Skeletal muscle tissue (tissue), 4 donors: ENCODE data around the gene TBC1D10A. TPM values are rescaled to one million over a fixed set of nuclear protein-coding genes. Genes with fewer than 3 reads are reported as not detected.

Experiments used
- H3K27ac ChIP-seq: one replicate; pipeline ENCODE4 v1.7.0; 2013; ENCODE audit warnings: mild to moderate bottlenecking, low read depth, low read length, inconsistent platforms
- H3K27me3 ChIP-seq, 3 donors: one replicate each; pipeline ENCODE4 v1.7.0; 2013; ENCODE audit warnings: low read length in 3 of 3; ENCODE audit not compliant: control insufficient read depth in 3 of 3, insufficient read depth in 3 of 3
- H3K36me3 ChIP-seq, 3 donors: one replicate each; pipeline ENCODE4 v1.7.0; 2013; ENCODE audit warnings: low read length in 3 of 3; ENCODE audit not compliant: control insufficient read depth in 3 of 3, insufficient read depth in 3 of 3
- H3K4me1 ChIP-seq, 3 donors: one replicate each; pipeline ENCODE4 v1.7.0; 2013; ENCODE audit warnings: low read length in 3 of 3, mild to moderate bottlenecking in 3 of 3; ENCODE audit not compliant: control insufficient read depth in 3 of 3, insufficient read depth in 3 of 3
- H3K4me3 ChIP-seq, 3 donors: one replicate each; pipeline ENCODE4 v1.7.0; 2013; ENCODE audit warnings: low read length in 3 of 3
- H3K9ac ChIP-seq, 3 donors: one replicate each; pipeline ENCODE4 v1.7.0; 2013; ENCODE audit warnings: low read length in 3 of 3, mild to moderate bottlenecking in 3 of 3, moderate library complexity in 2 of 3, low read depth in 1 of 3
- H3K9me3 ChIP-seq, 3 donors: one replicate each; pipeline ENCODE4 v1.7.0; 2013; ENCODE audit warnings: low read length in 3 of 3; ENCODE audit not compliant: control insufficient read depth in 3 of 3
- total RNA-seq: library from RNA; depleted of rRNA; stranded (reverse); fragments of >200 nt; gene quantifications from one replicate; pipeline ENCODE4 v1.2.3, GENCODE V29; 2014
- donor health status: Osteomylitis.

TBC1D10A gene
- total RNA-seq, 1 donor from 2014 or later = 7.3 TPM

DNA sequence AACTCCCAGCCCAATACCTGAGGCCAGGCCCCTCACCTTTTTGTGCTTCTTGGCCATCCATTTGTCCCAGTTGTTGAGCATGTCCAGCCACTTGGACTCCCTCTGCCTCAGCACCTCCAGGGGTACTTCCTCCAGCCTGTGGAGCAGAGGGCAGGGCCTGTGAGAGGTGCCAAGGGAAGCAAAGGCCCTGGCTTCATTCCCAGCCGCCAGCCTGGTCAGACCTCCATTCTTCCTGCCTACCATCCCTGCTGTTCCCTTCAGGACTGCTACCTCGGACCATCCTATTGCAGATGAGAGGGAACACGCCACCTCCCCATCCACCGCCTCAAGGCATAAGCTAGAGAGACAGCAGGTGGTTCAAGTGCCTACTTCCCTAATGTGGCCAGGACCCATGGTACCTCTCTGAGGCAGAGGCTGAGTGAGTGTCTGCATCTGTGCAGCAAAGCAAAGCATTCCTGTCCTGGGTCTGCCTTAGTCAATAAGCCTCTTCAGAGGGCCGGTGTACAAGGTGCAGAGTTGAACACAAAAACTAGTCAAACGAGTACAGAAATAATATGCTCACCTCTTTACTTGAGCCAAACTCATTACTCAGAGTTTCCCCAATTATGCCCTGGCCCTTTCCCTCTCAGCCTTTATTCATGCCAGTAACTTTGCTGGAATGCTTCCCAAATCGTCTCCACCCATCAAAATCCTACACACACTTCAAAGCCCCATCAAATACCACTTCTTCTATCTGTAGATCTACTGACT lies 22.1 kb downstream of the TBC1D10A start:
- no peak overlapping the region for H3K4me3 ChIP-seq
- peak overlapping the region in 2 of 3 donors; percentile 8 to 10 for H3K9ac ChIP-seq
- no peaks in the 10 kb centered on the region for H3K27me3 ChIP-seq
- no peaks in the 10 kb centered on the region for H3K9me3 ChIP-seq
- H3K27ac ChIP-seq = peak overlapping the region; percentile 73
- peaks cover 3 to 5% (median 4%) of the 10 kb centered on the region in 3 donors for H3K36me3 ChIP-seq
- peaks cover 69 to 72% (median 71%) of the 10 kb centered on the region in 3 donors for H3K4me1 ChIP-seq

DNA sequence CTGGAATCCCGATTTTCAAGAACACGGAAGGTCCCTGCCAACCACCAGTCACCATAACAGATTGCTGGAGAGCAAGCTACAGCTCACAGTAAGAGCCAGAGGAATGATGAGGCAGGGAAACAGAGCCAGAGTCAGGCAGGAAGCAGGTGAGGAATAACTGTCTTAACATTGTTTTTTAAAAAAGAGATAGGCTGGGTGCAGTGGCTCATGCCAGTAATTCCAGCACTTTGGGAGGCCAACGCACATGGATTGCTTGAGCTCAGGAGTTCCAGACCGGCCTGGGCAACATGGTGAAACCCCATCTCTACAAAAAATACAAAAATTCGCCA lies 24.0 kb downstream of the TBC1D10A start:
- H3K36me3 ChIP-seq = peaks cover 6 to 18% (median 13%) of the 10 kb centered on the region in 3 donors
- H3K4me1 ChIP-seq = peaks cover 56 to 60% (median 57%) of the 10 kb centered on the region in 3 donors
- no peak overlapping the region for H3K4me3 ChIP-seq
- H3K27ac ChIP-seq = peak overlapping the region; percentile 57
- no peak overlapping the region for H3K9ac ChIP-seq
- H3K27me3 ChIP-seq = no peaks in the 10 kb centered on the region
- H3K9me3 ChIP-seq = no peaks in the 10 kb centered on the region

DNA sequence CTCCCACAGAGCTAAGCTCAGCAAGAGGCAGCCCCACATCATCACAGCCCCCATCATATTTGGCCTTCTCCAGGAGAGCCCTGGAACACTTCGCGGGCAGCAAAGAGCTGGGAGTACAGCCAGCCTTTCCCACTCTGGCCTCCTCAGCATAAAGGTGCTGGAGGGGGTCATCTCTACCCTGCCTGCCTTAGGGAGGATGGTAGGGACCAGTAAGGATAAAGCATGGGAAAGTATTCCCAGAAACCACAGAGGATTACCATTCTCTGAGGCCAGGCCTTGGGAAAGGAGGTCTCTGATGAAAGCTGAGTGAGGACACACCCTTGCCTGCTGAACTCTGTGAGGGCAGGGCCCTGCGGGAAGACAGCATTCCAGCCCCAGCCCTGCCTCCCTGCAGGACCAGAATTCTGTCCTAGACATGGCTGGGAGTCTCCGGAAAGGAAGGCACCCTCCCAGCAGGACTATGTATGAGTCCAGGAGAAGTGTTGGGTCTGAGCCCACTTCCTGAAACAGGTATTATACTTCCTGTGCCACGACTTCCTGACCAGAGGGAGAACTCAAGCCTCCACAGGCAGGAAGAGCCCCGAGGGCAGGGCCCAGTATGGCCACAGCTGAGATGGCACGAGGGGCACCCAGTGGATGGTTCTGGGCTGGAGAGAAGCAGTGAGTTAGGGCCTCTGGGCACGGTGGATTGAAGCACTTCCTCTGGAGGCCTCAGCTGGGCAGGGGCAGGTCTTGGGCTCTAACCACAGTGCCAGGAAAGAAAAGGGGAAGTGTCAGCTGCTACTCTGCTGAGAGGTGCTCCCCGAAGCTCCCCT lies 24.5 kb downstream of the TBC1D10A start:
- H3K9me3 ChIP-seq = no peaks in the 10 kb centered on the region
- H3K4me1 ChIP-seq = peaks cover 56 to 57% (median 57%) of the 10 kb centered on the region in 3 donors
- H3K27me3 ChIP-seq = no peaks in the 10 kb centered on the region
- H3K4me3 ChIP-seq = no peak overlapping the region
- H3K36me3 ChIP-seq = peaks cover 11 to 22% (median 14%) of the 10 kb centered on the region in 3 donors
- peak overlapping the region; percentile 57 for H3K27ac ChIP-seq
- no peak overlapping the region for H3K9ac ChIP-seq

DNA sequence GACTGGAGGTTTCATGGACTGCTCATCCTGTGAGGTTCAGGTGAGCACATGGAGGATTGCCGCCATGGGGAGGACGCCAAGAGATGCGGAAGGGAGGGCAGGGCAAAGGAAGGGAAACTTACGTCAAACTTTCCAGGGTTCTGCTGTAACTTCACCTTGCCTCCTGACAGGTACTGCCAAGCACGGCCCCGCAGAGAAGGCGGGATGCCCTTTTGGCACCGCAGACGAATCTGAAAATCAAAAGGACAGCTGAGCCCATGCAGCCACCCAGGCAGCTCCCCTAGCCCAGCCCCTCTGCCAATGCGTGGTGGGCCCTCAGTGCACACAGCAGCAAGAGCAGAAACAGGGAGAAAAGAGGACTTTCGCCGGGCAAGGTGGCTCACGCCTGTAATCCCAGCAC lies 27.4 kb downstream of the TBC1D10A start:
- peaks cover 22 to 27% (median 23%) of the 10 kb centered on the region in 3 donors for H3K36me3 ChIP-seq
- H3K9ac ChIP-seq = no peak overlapping the region
- no peak overlapping the region for H3K4me3 ChIP-seq
- H3K9me3 ChIP-seq = no peaks in the 10 kb centered on the region
- peaks cover 30 to 39% (median 31%) of the 10 kb centered on the region in 3 donors for H3K4me1 ChIP-seq
- no peaks in the 10 kb centered on the region for H3K27me3 ChIP-seq
- H3K27ac ChIP-seq = no peak overlapping the region

DNA sequence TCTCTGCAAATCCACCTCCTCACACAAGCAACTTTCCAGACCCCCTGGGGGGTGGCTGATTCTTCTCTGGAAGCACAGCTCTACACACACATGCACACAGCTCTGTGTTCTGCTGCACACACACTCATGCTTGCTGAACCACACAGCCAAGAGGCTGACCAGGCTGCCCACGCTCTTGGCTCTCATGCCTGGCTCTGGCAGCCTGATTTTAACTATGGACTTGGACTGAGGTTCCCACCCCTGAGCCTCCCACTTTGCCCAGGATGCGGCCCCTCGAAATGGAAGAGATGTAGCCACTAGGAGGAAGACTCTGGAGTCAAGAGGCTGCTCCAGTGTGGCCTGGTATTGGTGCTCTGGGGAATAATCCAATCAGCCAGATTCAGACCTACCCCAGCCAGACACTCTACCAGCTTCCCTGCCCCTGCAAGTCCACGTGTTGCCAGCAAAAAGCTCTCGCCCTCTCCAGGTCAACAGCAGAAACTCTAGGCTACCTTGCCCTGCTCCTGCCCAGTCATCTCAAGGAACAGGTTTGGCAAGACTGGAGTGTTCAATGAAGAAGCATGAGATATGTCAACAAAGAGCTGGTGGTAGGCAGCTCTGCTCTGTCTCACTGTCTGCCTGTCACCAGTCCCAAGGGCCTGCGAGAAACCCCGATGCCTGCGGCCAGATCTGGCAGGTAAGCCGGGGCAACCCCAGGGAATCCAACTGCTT lies 28.6 kb downstream of the TBC1D10A start:
- H3K27ac ChIP-seq = no peak overlapping the region
- no peaks in the 10 kb centered on the region for H3K9me3 ChIP-seq
- H3K9ac ChIP-seq = no peak overlapping the region
- no peak overlapping the region for H3K4me3 ChIP-seq
- H3K27me3 ChIP-seq = no peaks in the 10 kb centered on the region
- H3K4me1 ChIP-seq = peaks cover 23 to 28% (median 25%) of the 10 kb centered on the region in 3 donors
- H3K36me3 ChIP-seq = peaks cover 28 to 36% (median 30%) of the 10 kb centered on the region in 3 donors

DNA sequence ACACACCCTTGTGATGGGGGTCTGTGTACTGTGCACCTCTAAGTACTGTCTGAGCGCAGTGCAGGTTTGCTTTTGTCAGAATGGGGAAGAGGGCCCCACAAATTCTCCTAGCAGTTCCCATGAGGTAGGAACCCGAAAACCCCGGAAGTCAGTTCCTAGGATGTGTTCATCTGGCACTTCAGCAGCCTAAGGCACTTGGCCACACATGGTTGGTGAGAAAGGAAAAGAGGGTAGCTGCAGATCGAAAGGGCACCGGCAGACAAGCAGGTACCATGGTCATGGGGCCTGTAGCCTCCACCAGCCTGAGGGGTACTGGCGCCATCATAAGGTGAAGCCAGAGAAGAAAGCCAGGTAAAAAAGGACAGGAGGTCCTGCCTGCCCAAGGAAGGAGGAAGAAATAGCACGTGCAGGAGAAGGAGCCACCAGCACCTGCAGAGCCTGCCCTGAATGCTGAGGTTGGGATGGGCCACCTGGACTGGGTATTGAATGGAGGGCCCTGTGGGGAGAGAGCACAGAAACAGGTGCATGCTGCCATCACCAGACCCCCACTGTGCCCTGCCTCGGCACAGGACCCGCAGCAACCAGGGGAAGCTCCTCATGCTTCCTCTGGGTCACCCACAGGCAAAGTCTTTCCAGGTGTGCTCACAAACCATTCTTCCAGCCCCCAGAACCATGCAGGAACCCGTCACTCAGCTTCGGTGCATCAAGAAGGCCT lies 29.3 kb downstream of the TBC1D10A start:
- Histone ChIP-seq H3K4me1 (peaks cover 19 to 21% (median 21%) of the 10 kb centered on the region in 3 donors), H3K9ac (no peak overlapping the region), H3K4me3 (no peak overlapping the region), H3K36me3 (peaks cover 31 to 40% (median 36%) of the 10 kb centered on the region in 3 donors), H3K27ac (no peak overlapping the region), H3K9me3 (no peaks in the 10 kb centered on the region), H3K27me3 (no peaks in the 10 kb centered on the region)

DNA sequence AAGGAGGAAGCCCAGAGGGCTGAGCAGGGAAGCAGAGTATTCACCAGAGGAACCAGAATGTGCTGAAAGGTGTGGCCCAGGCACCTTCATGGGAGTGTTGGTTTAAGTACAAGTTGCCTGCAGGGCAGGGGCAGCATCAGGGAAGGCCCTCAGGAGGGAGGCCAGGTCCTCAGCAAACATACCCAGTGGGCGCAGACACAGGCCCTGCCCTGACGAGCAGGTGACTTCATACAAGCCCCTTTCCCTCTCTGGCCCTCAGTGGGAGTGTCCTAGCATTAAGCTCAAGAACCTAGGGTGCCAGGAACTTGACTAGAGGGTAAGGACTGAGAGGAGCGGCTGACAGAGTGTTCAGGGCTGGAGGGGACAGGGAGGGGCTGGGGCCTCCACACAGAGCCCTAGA lies 29.9 kb downstream of the TBC1D10A start:
- Histone ChIP-seq H3K9ac (no peak overlapping the region), H3K9me3 (no peaks in the 10 kb centered on the region), H3K27me3 (no peaks in the 10 kb centered on the region), H3K4me1 (peaks cover 15 to 20% (median 17%) of the 10 kb centered on the region in 3 donors), H3K36me3 (peaks cover 34 to 40% (median 38%) of the 10 kb centered on the region in 3 donors), H3K27ac (no peak overlapping the region), H3K4me3 (no peak overlapping the region)

DNA sequence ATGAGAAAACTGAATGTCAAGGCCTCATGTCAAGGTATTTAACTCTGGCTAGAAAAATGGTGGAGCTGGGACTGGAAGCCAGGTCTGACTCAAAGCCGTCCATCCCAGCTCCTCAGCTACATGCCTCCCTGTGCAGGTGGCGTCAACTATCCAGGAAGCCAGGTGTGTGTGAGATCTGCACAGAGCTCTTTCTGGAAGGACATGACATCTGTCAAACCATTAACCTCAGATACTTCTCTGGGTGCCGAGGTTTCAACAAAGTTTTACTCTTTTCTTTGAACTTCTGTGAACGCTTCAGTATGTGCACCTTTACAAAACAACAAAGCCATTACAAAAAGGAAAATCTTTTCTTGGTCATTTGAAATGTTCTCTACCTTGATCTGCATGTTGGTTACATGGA lies 30.4 kb downstream of the TBC1D10A start:
- peaks cover 34 to 38% (median 38%) of the 10 kb centered on the region in 3 donors for H3K36me3 ChIP-seq
- H3K9ac ChIP-seq = no peak overlapping the region
- no peak overlapping the region for H3K27ac ChIP-seq
- H3K27me3 ChIP-seq = no peaks in the 10 kb centered on the region
- H3K4me1 ChIP-seq = peaks cover 15 to 20% (median 17%) of the 10 kb centered on the region in 3 donors
- H3K9me3 ChIP-seq = no peaks in the 10 kb centered on the region
- no peak overlapping the region for H3K4me3 ChIP-seq

DNA sequence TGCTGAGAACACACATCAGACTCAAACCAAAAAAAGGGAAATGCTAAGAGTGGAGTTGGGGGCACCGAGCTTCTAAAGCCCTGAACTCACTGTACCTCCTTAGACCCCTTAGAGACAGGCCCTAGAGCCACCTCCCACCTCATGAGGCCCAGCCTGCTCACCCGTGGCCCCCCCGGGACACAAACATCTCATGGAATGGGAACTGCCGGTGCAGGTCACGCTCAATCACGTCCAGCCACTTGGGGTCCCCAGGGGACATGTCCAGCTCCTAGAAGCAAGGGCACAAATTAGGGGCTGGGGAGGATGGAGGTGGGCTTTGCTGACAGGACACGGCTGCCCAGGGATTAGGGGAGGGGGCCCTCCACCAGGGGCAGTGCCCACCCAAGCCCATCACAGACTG lies 31.2 kb downstream of the TBC1D10A start:
- H3K27ac ChIP-seq = no peak overlapping the region
- no peaks in the 10 kb centered on the region for H3K27me3 ChIP-seq
- H3K9me3 ChIP-seq = no peaks in the 10 kb centered on the region
- peaks cover 15 to 20% (median 19%) of the 10 kb centered on the region in 3 donors for H3K4me1 ChIP-seq
- H3K4me3 ChIP-seq = no peak overlapping the region
- H3K9ac ChIP-seq = no peak overlapping the region
- peaks cover 34 to 38% (median 35%) of the 10 kb centered on the region in 3 donors for H3K36me3 ChIP-seq
